ENCODE data around the gene PAX8. TPM values are rescaled to one million over a fixed set of nuclear protein-coding genes. Genes with fewer than 3 reads are reported as not detected.

Gene PAX8
- total and polyA plus RNA-seq, 2 experiments from 2014 or later: 0.21 to 0.32 TPM

DNA sequence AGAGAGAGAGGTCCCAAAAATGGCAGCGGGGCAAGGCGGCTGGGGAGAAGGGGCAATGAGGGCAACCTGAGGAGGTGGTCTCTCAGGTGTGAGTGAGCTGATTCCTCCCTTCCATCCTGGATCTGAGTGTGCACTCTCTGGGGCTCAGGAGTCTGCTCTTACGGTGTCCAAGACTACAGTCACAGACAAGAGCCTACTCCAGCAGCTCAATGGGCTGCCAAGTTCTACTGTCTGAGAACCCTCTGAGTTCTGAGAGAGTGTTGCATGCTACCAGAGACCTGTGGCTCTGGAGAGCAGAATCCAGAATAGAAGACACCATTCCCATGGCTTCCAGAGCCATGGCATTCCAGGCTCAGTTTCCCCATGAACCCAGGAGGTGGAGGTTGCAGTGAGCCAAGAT, 7.1 kb upstream of the PAX8 start:
- peaks cover 33% of the 10 kb centered on the region for H3K27me3 Mint-ChIP-seq (ENCODE audit: insufficient read depth, low read depth, poor library complexity)
- Histone ChIP-seq H3K27me3 (ENCODE audit: insufficient read depth) (peaks cover 49% of the 10 kb centered on the region), H3K27ac (ENCODE audit: low read depth) (no peak overlapping the region)

More for the DNA sequence above, 7.1 kb upstream of the PAX8 start:
- Mint-ChIP-seq H3K4me3 (no peak overlapping the region), H3K27ac (no peak overlapping the region), H3K4me1 (peaks cover 9% of the 10 kb centered on the region), H3K36me3 (ENCODE audit: low read depth) (no peaks in the 10 kb centered on the region), H3K9me3 (no peaks in the 10 kb centered on the region)
- Histone ChIP-seq H3K9me2 (ENCODE audit: insufficient read depth) (no peaks in the 10 kb centered on the region), H3K36me3 (ENCODE audit: insufficient read depth) (no peaks in the 10 kb centered on the region), H3K4me1 (ENCODE audit: insufficient read depth) (peaks cover 10% of the 10 kb centered on the region; the same call in 1 of the 2 replicates), H3K4me3 (no peak overlapping the region), H4K20me1 (replicated peaks; ENCODE audit: insufficient read depth) (no peaks in the 10 kb centered on the region), H3K79me2 (replicated peaks; ENCODE audit: insufficient read depth) (no peaks in the 10 kb centered on the region), H3K4me2 (no peak overlapping the region), H3F3A (replicated peaks; ENCODE audit: low read depth) (no peaks in the 10 kb centered on the region), H2AFZ (no peak overlapping the region)
- ATAC-seq: no peak
- DNase-seq (ENCODE audit: low spot score): no peak
- TF ChIP-seq, protein P1, sequence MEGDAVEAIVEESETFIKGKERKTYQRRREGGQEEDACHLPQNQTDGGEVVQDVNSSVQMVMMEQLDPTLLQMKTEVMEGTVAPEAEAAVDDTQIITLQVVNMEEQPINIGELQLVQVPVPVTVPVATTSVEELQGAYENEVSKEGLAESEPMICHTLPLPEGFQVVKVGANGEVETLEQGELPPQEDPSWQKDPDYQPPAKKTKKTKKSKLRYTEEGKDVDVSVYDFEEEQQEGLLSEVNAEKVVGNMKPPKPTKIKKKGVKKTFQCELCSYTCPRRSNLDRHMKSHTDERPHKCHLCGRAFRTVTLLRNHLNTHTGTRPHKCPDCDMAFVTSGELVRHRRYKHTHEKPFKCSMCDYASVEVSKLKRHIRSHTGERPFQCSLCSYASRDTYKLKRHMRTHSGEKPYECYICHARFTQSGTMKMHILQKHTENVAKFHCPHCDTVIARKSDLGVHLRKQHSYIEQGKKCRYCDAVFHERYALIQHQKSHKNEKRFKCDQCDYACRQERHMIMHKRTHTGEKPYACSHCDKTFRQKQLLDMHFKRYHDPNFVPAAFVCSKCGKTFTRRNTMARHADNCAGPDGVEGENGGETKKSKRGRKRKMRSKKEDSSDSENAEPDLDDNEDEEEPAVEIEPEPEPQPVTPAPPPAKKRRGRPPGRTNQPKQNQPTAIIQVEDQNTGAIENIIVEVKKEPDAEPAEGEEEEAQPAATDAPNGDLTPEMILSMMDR (conservative IDR thresholded peaks at IDR 0.05; ENCODE audit: low read depth in 2 of 2): no peak
- TF ChIP-seq ZNF114 (CRISPR knock-in tag; IDR thresholded peaks at IDR 0.05) (no peak), EZH2 (IDR thresholded peaks at IDR 0.05; ENCODE audit: low read depth, unreplicated experiment) (no peak), POLR2AphosphoS5 (IDR thresholded peaks at IDR 0.05; ENCODE audit: low read depth) (no peak), CREB1 (CRISPR knock-in tag; IDR thresholded peaks at IDR 0.05; ENCODE audit: low read depth) (no peak), JUNB (IDR thresholded peaks at IDR 0.05; ENCODE audit: unreplicated experiment) (no peak), EZH2phosphoT487 (IDR thresholded peaks at IDR 0.05; ENCODE audit: unreplicated experiment) (no peak), NANOG (IDR thresholded peaks at IDR 0.05; ENCODE audit: borderline replicate concordance) (no peak), ZNF462 (CRISPR knock-in tag; IDR thresholded peaks at IDR 0.05) (no peak), ZNF331 (CRISPR knock-in tag; IDR thresholded peaks at IDR 0.05; ENCODE audit: low read depth) (no peak), STAT1 (IDR thresholded peaks at IDR 0.05; ENCODE audit: unreplicated experiment) (no peak)
- TF ChIP-seq, protein P2, sequence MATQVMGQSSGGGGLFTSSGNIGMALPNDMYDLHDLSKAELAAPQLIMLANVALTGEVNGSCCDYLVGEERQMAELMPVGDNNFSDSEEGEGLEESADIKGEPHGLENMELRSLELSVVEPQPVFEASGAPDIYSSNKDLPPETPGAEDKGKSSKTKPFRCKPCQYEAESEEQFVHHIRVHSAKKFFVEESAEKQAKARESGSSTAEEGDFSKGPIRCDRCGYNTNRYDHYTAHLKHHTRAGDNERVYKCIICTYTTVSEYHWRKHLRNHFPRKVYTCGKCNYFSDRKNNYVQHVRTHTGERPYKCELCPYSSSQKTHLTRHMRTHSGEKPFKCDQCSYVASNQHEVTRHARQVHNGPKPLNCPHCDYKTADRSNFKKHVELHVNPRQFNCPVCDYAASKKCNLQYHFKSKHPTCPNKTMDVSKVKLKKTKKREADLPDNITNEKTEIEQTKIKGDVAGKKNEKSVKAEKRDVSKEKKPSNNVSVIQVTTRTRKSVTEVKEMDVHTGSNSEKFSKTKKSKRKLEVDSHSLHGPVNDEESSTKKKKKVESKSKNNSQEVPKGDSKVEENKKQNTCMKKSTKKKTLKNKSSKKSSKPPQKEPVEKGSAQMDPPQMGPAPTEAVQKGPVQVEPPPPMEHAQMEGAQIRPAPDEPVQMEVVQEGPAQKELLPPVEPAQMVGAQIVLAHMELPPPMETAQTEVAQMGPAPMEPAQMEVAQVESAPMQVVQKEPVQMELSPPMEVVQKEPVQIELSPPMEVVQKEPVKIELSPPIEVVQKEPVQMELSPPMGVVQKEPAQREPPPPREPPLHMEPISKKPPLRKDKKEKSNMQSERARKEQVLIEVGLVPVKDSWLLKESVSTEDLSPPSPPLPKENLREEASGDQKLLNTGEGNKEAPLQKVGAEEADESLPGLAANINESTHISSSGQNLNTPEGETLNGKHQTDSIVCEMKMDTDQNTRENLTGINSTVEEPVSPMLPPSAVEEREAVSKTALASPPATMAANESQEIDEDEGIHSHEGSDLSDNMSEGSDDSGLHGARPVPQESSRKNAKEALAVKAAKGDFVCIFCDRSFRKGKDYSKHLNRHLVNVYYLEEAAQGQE (IDR thresholded peaks at IDR 0.05; ENCODE audit: unreplicated experiment): no peak
- TF ChIP-seq, protein P3, sequence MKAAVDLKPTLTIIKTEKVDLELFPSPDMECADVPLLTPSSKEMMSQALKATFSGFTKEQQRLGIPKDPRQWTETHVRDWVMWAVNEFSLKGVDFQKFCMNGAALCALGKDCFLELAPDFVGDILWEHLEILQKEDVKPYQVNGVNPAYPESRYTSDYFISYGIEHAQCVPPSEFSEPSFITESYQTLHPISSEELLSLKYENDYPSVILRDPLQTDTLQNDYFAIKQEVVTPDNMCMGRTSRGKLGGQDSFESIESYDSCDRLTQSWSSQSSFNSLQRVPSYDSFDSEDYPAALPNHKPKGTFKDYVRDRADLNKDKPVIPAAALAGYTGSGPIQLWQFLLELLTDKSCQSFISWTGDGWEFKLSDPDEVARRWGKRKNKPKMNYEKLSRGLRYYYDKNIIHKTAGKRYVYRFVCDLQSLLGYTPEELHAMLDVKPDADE (IDR thresholded peaks at IDR 0.05): no peak

Measured in GM23338 (cell line).